ENCODE measurements around the gene APBA2.
"Not testable (repeated sequence)": the region's sequence is repeated elsewhere in the genome, so short reads cannot be mapped to it uniquely, and the experiment has no call there.

APBA2 gene

DNA sequence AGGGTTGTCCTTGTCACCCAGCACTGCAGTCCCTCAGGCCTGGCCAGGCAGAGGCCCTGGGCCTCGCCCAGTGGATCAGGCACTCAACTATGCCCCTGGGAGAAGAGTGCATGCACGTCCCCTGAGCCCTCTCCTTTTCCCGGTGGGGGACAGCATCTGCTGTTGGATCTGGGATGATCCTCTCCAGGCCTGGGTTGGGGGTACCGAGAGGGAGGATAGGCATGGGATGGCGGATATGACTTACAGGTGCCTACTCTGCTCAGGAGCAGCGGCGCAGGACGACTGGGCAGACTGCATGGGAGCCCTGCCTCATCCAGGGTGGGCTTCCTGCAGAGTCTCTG is 9.0 kb upstream of the APBA2 start:
- DNase-seq: no peak

DNA sequence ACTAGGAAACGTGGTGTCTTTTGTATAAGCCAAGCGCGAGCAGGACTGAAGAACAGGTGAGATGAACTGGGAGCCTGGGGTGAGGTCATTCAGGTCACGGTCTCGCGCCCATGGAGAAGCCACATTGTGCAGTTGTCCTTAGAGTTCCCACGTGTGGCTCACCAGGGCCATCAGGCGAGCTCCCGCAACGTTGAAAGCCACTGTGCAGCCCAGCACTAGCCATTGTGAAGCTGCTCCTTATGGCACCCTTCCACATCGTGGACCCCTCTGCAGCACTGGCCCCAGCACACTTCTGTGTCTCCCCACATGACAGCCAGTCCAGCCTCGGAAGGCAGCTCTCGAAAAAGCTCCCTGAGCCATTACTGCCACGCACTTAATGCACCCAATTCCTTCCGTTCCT is 7.6 kb upstream of the APBA2 start:
- no peak for DNase-seq

GRCh38 chr15:28879551-28879950 is 6.2 kb upstream of the APBA2 start:
- DNase-seq: no peak

GRCh38 chr15:28880680-28881079 is 5.1 kb upstream of the APBA2 start:
- DNase-seq: no peak

DNA sequence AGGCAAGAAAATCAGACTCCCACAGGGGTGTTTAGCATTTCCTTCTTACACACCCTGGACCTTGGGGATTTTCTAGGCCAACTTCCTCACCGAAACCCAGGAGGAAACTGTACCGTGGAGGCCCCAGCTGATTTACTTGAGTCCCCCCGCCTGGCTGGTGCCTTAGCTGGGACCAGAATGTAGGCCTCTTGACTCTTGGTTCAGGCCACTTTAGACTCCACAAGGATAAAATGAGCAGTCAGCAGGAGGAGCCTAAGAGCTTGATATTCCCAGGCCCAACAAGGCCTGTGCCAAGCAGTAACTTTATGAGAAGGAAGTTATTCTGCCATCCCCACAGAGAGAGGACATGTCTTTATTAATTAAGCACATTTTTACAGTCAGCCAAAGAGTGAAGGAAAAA is 4.6 kb upstream of the APBA2 start:
- DNase-seq: no peak

DNA sequence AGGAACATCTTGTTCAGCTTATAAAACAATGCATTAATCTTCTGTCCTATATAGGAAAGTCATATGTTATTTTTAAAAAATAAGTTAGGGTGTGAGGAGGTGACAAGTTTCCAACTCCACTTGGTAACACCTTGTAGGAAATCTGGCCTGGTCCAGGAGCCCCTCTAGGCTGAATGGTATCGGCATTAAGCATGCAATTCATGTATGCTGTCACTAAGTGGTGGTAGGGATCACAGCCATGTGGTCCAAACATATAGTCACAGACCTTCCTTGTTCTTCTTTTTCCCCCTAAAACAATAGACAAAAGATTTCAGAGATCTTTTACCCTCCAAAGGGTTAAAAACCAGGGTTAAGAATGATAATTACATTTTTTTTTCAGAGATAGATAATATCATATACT is 4.2 kb upstream of the APBA2 start:
- DNase-seq: no peak

GRCh38 chr15:28884151-28884940 is 1.4 kb upstream of the APBA2 start:
- DNase-seq: no peak

DNA sequence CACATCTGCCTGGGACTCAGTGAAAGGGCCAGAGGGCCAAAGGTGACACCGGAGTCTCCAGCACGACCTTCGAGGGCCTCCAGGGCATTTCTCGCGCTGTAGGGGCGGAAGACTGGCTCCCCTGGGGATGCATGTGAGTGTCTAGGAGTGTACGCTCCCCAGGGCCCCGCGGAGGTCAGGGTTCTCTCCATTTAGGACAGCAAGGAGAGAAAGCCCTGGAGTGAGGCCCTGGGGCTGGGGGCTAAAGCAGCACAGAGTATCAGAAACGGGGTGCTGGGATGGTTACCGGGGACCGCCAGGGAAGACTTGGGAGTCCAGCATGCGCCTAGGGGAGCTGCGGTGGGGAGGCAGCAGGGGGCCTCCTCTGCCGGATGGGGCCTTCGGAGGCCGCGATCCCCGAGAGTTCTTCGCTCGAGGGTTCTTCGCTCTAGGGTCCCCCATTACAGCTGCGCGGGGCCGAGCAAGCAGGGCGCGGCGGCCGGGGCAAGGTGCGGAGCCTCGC is 595 bp upstream of the APBA2 start:
- peak in 1 of 58 donors; percentile 58 for DNase-seq

DNA sequence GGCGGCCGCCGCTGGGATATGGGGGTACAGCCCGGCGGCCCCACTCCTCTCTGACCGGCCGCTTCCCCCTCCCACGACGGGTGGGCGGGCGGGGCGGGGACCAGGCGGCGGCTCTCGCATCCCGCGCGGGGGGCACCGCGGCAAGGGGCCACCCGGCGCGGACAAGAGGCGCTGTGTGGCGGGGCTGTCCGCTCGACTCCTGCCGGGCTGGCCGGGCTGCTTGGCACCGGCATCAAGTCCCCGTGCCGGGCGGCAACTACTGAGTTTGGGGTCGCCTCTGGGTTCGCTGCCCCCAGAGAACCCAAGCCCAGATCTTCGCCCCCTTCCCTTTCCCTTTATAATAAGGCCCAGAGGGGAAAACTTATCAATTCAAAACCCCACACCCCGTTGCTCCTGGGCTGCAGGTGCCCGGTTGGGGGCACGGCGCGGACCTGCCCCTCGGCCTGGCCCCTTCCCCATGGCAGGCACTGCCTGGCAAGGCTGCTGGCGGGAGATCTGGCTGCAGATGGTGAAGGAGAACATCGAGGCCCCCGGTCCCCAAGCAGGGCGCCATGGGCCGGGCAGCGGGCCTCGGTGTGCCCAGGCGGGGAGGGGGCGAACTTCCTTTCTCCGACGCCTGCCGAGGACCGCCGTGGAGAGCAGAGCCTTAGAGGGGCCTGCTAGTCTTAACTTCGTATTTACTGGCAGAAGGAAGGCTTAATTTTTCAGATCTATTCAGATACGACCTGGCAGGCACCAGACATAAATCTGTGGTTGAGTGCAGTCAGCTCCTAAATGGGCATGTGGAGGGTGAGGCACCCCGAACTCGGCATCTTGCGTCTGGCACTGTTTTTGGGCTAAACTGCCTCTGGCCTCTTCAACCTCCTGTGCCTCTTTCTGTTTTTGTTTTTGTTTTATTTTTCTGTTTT is 911 bp downstream of the APBA2 start:
- no peak for DNase-seq

- DNase-seq: peak in 2 of 58 donors; percentile 29 to 45
These were observed 1.8 kb downstream of the APBA2 start for GRCh38 chr15:28887339-28888174.

DNA sequence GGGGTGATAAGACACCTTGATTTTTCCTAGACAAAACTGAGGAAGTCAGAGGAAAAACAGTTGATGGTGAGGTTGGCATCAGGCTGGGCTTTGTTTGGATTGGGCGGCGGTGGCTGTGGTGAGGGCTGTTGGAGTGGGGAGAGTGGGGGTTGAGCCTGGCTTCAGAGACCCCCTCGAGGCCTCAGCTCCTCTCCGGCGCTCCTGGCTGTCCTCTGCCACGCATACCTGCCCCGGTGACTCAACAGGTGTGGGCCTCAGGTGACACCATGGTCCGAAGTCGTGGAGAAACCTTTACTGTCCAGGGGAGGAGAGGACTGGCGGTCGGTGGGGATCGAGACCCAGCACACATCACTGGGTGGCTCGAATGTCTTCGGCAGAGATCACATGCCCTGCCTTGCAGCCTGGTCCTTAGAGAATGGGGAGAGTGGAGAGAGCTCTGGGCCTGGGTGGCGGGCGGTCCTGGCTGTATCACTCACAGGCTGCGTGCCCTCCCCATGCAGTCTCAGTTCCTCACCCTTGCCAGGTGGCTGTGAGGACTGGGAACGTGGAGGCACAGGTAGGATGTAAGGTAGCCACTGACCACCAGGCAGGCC is 2.6 kb downstream of the APBA2 start:
- no peak for DNase-seq

DNA sequence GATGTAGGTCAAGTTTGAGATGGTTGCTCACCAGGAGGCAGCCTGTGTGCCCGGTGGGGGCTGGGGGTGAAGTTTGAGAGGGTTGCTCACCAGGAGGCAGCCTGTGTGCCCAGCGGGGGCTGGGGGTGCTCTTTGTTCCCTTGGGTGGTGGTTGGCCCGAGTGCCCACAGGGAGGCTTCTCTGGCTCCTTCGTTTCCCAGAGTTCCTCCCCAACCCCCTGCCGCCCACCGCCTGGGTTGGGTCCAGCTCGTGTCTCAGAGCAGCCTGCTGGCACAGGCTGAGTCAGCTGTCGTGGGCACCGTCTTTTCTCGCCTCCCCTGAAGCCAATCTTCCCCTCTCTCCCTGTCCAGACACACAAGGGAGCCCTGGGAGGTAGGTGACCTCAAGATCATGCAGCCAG is 3.1 kb downstream of the APBA2 start:
- peak in 18 of 58 donors; percentile 18 to 62 (median 47) for DNase-seq

- no peak for DNase-seq
These were observed 3.6 kb downstream of the APBA2 start for GRCh38 chr15:28889346-28889745.

DNA sequence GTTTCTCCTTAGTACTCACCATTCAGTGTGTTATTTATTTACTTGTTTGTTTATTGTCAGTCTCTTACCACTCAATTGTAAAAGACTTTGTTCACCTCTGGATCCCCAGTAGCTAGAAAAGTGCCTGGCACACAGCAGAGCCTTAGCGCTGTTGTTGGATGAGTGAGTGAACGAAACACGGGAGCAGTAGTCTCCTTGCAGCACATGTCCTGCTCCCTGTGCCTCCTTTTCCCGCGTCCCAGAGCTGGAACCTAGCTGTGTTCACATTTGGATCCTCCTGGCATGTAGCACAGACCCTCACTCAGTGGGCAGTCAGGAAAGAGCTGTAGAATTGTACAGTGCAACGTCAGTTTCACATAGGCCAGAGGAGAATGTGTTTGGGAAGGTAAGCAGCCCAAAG is 4.1 kb downstream of the APBA2 start:
- DNase-seq: not testable (repeated sequence)

DNA sequence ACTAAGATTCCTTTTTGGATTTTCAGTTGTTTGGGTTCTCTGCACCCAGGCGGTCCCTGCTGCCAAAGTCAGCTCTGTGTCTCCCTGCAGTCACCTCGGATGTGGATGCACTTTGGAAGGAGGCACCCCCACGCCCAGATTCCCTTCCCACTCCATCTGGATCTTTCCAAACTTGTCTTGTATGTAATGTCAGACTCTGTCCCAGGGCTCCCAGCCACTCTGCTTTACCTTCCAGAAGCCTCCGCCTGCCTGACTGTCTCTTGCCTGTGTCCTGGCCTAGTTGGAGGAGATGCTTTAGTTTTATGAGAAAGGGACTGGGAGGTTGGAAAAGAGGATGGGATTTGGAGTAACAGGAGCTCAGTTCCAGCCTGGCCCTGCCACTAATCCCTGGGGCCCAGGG is 4.5 kb downstream of the APBA2 start:
- not testable (repeated sequence) for DNase-seq

DNA sequence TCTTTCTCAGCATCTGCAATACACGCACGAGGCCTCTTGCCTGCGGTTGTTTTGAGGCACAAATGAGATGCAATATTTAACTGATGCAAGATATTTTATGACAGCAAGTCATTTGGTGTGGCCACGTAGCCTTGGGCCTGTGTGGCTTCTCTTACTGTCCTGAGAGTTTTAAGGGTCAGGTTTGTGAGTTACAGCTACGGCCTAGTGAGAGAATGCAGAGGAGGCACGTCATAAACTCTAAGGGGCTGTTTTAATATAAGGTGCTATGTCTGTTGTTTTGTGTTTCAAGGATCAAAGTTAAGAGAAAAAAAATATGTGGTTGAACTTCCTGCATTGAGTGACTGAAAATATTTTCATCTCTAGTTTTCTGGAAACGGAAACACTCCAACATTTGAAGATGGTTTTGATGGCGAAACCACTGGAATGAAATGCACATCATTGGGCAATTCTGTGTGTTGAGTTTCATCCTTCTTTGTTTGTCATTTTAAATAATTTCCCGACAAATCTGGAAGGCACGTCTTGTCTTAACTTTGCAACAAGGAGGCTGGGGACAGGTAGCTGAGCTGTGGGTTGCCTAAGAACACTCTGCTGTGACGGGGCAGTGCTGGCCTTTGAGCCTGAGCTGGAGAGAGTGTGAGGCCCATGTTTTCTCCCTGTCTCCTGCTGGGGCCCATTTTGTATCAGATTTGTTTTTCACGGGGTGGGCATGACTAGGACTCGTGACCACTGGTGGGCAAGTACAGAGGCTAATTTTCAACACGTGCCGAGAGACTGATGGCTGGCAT is 5.1 kb downstream of the APBA2 start:
- no peak for DNase-seq

DNA sequence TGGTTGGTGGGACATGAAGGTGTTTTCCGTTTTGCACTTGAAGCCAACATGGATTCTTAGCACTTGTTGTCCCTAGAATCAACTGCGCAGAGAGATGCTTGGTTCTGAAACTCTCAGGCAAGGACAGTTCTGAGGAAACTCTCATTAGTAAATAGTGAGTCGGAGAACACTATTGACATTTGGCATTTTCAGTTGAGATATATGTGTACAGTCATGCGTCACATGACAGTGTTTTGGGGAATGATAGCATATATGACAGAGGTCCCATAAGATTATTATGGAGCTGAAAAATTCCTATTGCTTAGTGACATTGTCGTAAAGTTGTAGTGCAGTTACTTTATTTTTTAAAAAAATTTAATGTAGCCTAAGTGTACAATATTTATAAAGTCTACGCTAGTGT is 5.8 kb downstream of the APBA2 start:
- no peak for DNase-seq

DNA sequence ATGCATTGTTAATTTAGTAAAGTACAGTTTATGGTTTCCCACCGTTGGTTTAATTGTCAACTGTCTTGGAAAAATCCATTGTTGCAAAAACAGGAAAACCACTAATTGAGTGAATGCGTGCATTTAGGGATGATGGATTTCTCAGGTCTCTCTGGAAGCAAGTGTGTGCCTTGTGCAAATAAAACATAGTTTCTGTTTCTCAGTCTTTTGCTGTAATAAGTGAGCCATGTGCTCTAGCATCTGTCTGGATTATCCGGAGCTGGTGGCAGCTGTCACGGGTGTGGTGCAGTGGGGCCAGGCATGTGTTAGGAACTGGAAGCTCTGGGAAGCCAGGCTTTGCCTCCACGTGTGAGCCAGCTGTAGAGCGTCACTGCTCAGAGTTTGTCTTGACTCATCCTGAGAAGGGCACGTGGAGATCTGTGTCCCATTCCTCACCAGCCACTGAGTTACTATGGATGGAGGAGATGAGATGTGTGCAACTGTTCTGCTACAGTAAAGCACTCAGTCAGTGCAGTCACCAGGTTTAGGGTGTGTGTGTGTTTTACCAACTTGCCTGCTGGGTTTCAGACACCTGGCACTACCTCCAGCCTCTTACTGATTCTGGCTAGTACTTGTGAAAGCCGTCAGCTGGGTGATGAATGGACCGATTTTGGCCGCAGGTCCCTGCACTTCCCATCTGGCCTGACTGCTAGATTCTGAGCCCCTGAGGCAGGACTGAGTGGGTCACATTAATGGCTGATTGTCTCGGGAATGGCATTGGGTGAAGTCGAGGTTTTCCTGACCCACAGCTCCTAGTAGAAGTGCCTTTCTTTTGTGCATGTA is 7.2 kb downstream of the APBA2 start:
- DNase-seq: no peak

DNA sequence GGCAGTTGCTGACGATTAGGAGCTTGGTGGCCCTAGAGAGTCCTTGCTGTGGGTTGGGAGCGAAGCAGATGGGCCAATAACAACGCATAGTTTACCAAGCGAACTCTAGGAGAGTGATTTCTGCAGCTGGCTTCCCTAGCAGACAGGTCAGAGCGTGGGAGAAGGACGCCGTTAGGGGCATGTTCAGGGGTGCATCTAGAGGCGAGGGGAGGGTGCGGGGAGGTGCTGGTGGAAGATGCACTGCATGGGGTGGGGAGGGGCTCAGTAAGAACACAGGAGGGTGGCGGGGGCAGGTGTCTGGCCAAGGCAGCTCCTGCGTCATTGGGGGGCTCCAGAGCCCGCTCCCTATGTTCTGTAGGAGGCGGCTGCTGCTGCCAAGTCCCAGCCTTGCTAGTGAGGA is 8.9 kb downstream of the APBA2 start:
- no peak for DNase-seq
